H9 (cell line): Measurements from ENCODE around the gene ZNF280C. TPM values are rescaled to one million over a fixed set of nuclear protein-coding genes. Genes with fewer than 3 reads are reported as not detected.
"Not testable (repeated sequence)": the region's sequence is repeated elsewhere in the genome, so short reads cannot be mapped to it uniquely, and the experiment has no call there.

Experiments
- DNase-seq: peaks from one replicate; pipeline ENCODE4 v3.0.0-alpha.2; 2017
- H2AFZ ChIP-seq: one replicate; pipeline ENCODE4 v1.6.1; 2013; ENCODE audit warnings: mild to moderate bottlenecking, low read length, control low read depth, moderate library complexity
- H2AK5ac ChIP-seq: 2 replicates; pipeline ENCODE4 v1.6.1; 2013; ENCODE audit warnings: low read length, control low read depth, mixed read lengths; ENCODE audit not compliant: insufficient read length
- H2BK120ac ChIP-seq: one replicate; pipeline ENCODE4 v1.6.1; 2013; ENCODE audit warnings: low read depth, mild to moderate bottlenecking, low read length, control low read depth, inconsistent platforms; ENCODE audit not compliant: poor library complexity, severe bottlenecking
- H2BK12ac ChIP-seq: 2 replicates; pipeline ENCODE4 v1.6.1; 2013; ENCODE audit warnings: low read length, control low read depth, mixed read lengths, low read depth; ENCODE audit not compliant: insufficient read length
- H2BK15ac ChIP-seq: 2 replicates; pipeline ENCODE4 v1.6.1; 2013; ENCODE audit warnings: low read depth, low read length, control low read depth
- H2BK20ac ChIP-seq: one replicate; pipeline ENCODE4 v1.6.1; 2013; ENCODE audit warnings: low read depth, mild to moderate bottlenecking, low read length, control low read depth, inconsistent platforms; ENCODE audit not compliant: poor library complexity, severe bottlenecking
- H2BK5ac ChIP-seq: 2 replicates; pipeline ENCODE4 v1.6.1; 2013; ENCODE audit warnings: low read length, control low read depth, mixed read lengths; ENCODE audit not compliant: insufficient read length
- H3K14ac ChIP-seq: 2 replicates; pipeline ENCODE4 v1.6.1; 2013; ENCODE audit warnings: low read length, control low read depth; ENCODE audit not compliant: insufficient read depth
- H3K18ac ChIP-seq: 2 replicates; pipeline ENCODE4 v1.6.1; 2013; ENCODE audit warnings: low read depth, mild to moderate bottlenecking, mixed read lengths, low read length, control low read depth; ENCODE audit not compliant: insufficient read length
- H3K23ac ChIP-seq: 2 replicates; pipeline ENCODE4 v1.6.1; 2013; ENCODE audit warnings: low read length, control low read depth, mixed read lengths, low read depth; ENCODE audit not compliant: insufficient read length
- H3K23me2 ChIP-seq: 2 replicates; pipeline ENCODE4 v1.6.1; 2013; ENCODE audit warnings: low read depth, mild to moderate bottlenecking, mixed read lengths, low read length, control low read depth; ENCODE audit not compliant: insufficient read length, poor library complexity, severe bottlenecking
- H3K27ac ChIP-seq: 2 replicates; pipeline ENCODE4 v1.5.1; 2013; ENCODE audit warnings: low read length, control low read depth, mixed read lengths, low read depth; ENCODE audit not compliant: insufficient read length
- H3K27me3 ChIP-seq: 2 replicates; pipeline ENCODE4 v1.6.1; 2013; ENCODE audit warnings: low read length, control low read depth, inconsistent platforms; ENCODE audit not compliant: insufficient read depth
- H3K4ac ChIP-seq: 2 replicates; pipeline ENCODE4 v1.6.1; 2013; ENCODE audit warnings: low read depth, mild to moderate bottlenecking, control low read depth, inconsistent platforms, low read length, moderate library complexity
- H3K4me1 ChIP-seq: 2 replicates; pipeline ENCODE4 v1.6.1; 2013; ENCODE audit warnings: low read length, control low read depth, inconsistent platforms; ENCODE audit not compliant: insufficient read depth
- H3K4me2 ChIP-seq: 2 replicates; pipeline ENCODE4 v1.6.1; 2013; ENCODE audit warnings: low read length, control low read depth, mixed read lengths; ENCODE audit not compliant: insufficient read length, insufficient read depth
- H3K56ac ChIP-seq: 2 replicates; pipeline ENCODE4 v1.6.1; 2013; ENCODE audit warnings: low read depth, mild to moderate bottlenecking, mixed read lengths, low read length, control low read depth; ENCODE audit not compliant: insufficient read length
- H3K79me1 ChIP-seq: 2 replicates; pipeline ENCODE4 v1.6.1; 2013; ENCODE audit warnings: low read depth, mild to moderate bottlenecking, moderate library complexity, low read length, control low read depth, inconsistent platforms; ENCODE audit not compliant: insufficient read depth, poor library complexity, severe bottlenecking
- H3K79me2 ChIP-seq: 2 replicates; pipeline ENCODE4 v1.6.1; 2013; ENCODE audit warnings: low read length, control low read depth, inconsistent platforms; ENCODE audit not compliant: insufficient read depth
- H3K9ac ChIP-seq: 2 replicates; pipeline ENCODE4 v1.6.1; 2013; ENCODE audit warnings: low read length, control low read depth, mixed read lengths; ENCODE audit not compliant: insufficient read length; ENCODE audit errors: extremely low read depth
- H3K9me3 ChIP-seq: one replicate; pipeline ENCODE4 v1.6.1; 2013; ENCODE audit warnings: low read depth, low read length, inconsistent platforms; ENCODE audit not compliant: control insufficient read depth
- H3T11ph ChIP-seq: one replicate; pipeline ENCODE4 v1.6.1; 2013; ENCODE audit warnings: mild to moderate bottlenecking, low read length, control low read depth, inconsistent platforms
- H4K20me1 ChIP-seq: one replicate; pipeline ENCODE4 v1.6.1; 2013; ENCODE audit not compliant: control insufficient read depth, insufficient read length, insufficient read depth
- H4K5ac ChIP-seq: 2 replicates; pipeline ENCODE4 v1.6.1; 2013; ENCODE audit warnings: low read depth, mild to moderate bottlenecking, mixed read lengths, low read length, control low read depth; ENCODE audit not compliant: insufficient read length
- H4K8ac ChIP-seq: replicated peaks from 2 replicates; pipeline ENCODE4 v1.6.1; 2013; ENCODE audit warnings: low read length, control low read depth, mixed read lengths, low read depth; ENCODE audit not compliant: insufficient read length
- H4K91ac ChIP-seq: 2 replicates; pipeline ENCODE4 v1.6.1; 2013; ENCODE audit warnings: low read depth, mild to moderate bottlenecking, moderate library complexity, mixed read lengths, low read length, control low read depth; ENCODE audit not compliant: insufficient read length
- H3K27ac Mint-ChIP-seq, 3 experiments: 2 replicates in 2 of 3; 3 replicates in 1 of 3; pipeline ENCODE4 v1.8.0; 2020 to 2021; ENCODE audit warnings: mixed read lengths in 3 of 3, mild to moderate bottlenecking in 1 of 3, moderate library complexity in 1 of 3
- H3K27me3 Mint-ChIP-seq: 2 replicates; pipeline ENCODE4 v1.8.0; 2021; ENCODE audit warnings: low read depth, mild to moderate bottlenecking, moderate library complexity, mixed read lengths
- H3K36me3 Mint-ChIP-seq, 3 experiments: 2 replicates in 2 of 3; 3 replicates in 1 of 3; pipeline ENCODE4 v1.8.0; 2020 to 2021; ENCODE audit warnings: low read depth in 3 of 3, mixed read lengths in 3 of 3; ENCODE audit not compliant: insufficient read depth in 1 of 3
- H3K4me1 Mint-ChIP-seq, 2 experiments: 2 replicates each; pipeline ENCODE4 v1.8.0; 2020; ENCODE audit warnings: mixed read lengths in 2 of 2
- H3K4me3 Mint-ChIP-seq, 2 experiments: 2 replicates in 1 of 2; 3 replicates in 1 of 2; pipeline ENCODE4 v1.8.0; 2020 to 2021; ENCODE audit warnings: mild to moderate bottlenecking in 2 of 2, mixed read lengths in 2 of 2, moderate library complexity in 1 of 2
- H3K9me3 Mint-ChIP-seq, 2 experiments: 2 replicates in 1 of 2; 3 replicates in 1 of 2; pipeline ENCODE4 v1.8.0; 2020; ENCODE audit warnings: mild to moderate bottlenecking in 2 of 2, mixed read lengths in 2 of 2, moderate library complexity in 1 of 2
- WGBS: extraction: QIAGEN DNeasy Blood & Tissue Kit; methylation state at CpG from one replicate; pipeline ENCODE4 v1.1.7; 2013; ENCODE audit warnings: missing lambda C conversion rate, low lambda C conversion rate, mixed read lengths; ENCODE audit not compliant: insufficient read length; ENCODE audit errors: extremely low coverage; 5-methylcytosine and 5-hydroxymethylcytosine counted together
- total RNA-seq: library from RNA; stranded (reverse); gene quantifications from 2 replicates; pipeline ENCODE4 v1.2.1, GENCODE V29; 2021

ZNF280C gene
- total RNA-seq, 1 experiment from 2014 or later: 6.6 TPM

DNA sequence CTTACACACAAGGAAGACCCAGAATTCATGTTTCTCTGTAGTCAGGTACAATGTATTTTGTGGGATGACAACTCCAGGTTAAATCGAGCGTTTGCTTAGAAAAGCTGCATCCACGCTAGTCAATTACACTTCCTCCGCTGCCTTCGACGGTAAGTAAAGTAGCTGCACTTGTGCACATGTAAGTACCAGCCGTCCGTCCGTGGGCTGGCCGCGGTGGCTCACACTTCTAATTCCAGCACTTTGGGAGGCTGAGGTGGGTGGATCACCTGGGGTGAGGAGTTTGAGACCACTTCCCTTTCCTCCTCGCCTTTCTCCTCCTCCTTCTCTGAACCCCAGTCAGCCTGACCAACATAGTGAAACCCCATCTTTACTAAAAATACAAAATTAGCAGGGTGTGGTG, 692 bp upstream of the ZNF280C start:
- not testable (repeated sequence) for H3K36me3 Mint-ChIP-seq, H4K91ac ChIP-seq, DNase-seq, H4K5ac ChIP-seq, H3K4me2 ChIP-seq, H3K27me3 Mint-ChIP-seq, H3K23ac ChIP-seq, H3T11ph ChIP-seq, H2BK12ac ChIP-seq, H2AK5ac ChIP-seq, H3K79me1 ChIP-seq, H3K27ac Mint-ChIP-seq, H3K56ac ChIP-seq, H3K18ac ChIP-seq, H2BK20ac ChIP-seq, H2BK120ac ChIP-seq, H2AFZ ChIP-seq, H4K20me1 ChIP-seq, H3K14ac ChIP-seq, H3K9ac ChIP-seq, H3K23me2 ChIP-seq, H3K27ac ChIP-seq, H3K27me3 ChIP-seq, H3K9me3 ChIP-seq, H4K8ac ChIP-seq, H3K4me1 ChIP-seq, H3K79me2 ChIP-seq, H3K4me3 Mint-ChIP-seq, H2BK15ac ChIP-seq, H3K4ac ChIP-seq, H2BK5ac ChIP-seq
- Mint-ChIP-seq H3K9me3 (peaks cover 2 to 54% of the 10 kb centered on the region in 2 experiments), H3K4me1 (peaks cover 8 to 21% of the 10 kb centered on the region in 2 experiments)
- no CpG with 5 or more reads among the region's 12 CpGs for WGBS
